H9 (cell line): ENCODE results near the gene SPAG6. TPM values are rescaled to one million over a fixed set of nuclear protein-coding genes. Genes with fewer than 3 reads are reported as not detected.

Experiments
- DNase-seq: peaks from one replicate; pipeline ENCODE4 v3.0.0-alpha.2; 2017
- H2AFZ ChIP-seq: one replicate; pipeline ENCODE4 v1.6.1; 2013; ENCODE audit warnings: mild to moderate bottlenecking, low read length, control low read depth, moderate library complexity
- H2AK5ac ChIP-seq: 2 replicates; pipeline ENCODE4 v1.6.1; 2013; ENCODE audit warnings: low read length, control low read depth, mixed read lengths; ENCODE audit not compliant: insufficient read length
- H2BK120ac ChIP-seq: one replicate; pipeline ENCODE4 v1.6.1; 2013; ENCODE audit warnings: low read depth, mild to moderate bottlenecking, low read length, control low read depth, inconsistent platforms; ENCODE audit not compliant: poor library complexity, severe bottlenecking
- H2BK12ac ChIP-seq: 2 replicates; pipeline ENCODE4 v1.6.1; 2013; ENCODE audit warnings: low read length, control low read depth, mixed read lengths, low read depth; ENCODE audit not compliant: insufficient read length
- H2BK15ac ChIP-seq: 2 replicates; pipeline ENCODE4 v1.6.1; 2013; ENCODE audit warnings: low read depth, low read length, control low read depth
- H2BK20ac ChIP-seq: one replicate; pipeline ENCODE4 v1.6.1; 2013; ENCODE audit warnings: low read depth, mild to moderate bottlenecking, low read length, control low read depth, inconsistent platforms; ENCODE audit not compliant: poor library complexity, severe bottlenecking
- H2BK5ac ChIP-seq: 2 replicates; pipeline ENCODE4 v1.6.1; 2013; ENCODE audit warnings: low read length, control low read depth, mixed read lengths; ENCODE audit not compliant: insufficient read length
- H3K14ac ChIP-seq: 2 replicates; pipeline ENCODE4 v1.6.1; 2013; ENCODE audit warnings: low read length, control low read depth; ENCODE audit not compliant: insufficient read depth
- H3K18ac ChIP-seq: 2 replicates; pipeline ENCODE4 v1.6.1; 2013; ENCODE audit warnings: low read depth, mild to moderate bottlenecking, mixed read lengths, low read length, control low read depth; ENCODE audit not compliant: insufficient read length
- H3K23ac ChIP-seq: 2 replicates; pipeline ENCODE4 v1.6.1; 2013; ENCODE audit warnings: low read length, control low read depth, mixed read lengths, low read depth; ENCODE audit not compliant: insufficient read length
- H3K23me2 ChIP-seq: 2 replicates; pipeline ENCODE4 v1.6.1; 2013; ENCODE audit warnings: low read depth, mild to moderate bottlenecking, mixed read lengths, low read length, control low read depth; ENCODE audit not compliant: insufficient read length, poor library complexity, severe bottlenecking
- H3K27ac ChIP-seq: 2 replicates; pipeline ENCODE4 v1.5.1; 2013; ENCODE audit warnings: low read length, control low read depth, mixed read lengths, low read depth; ENCODE audit not compliant: insufficient read length
- H3K27me3 ChIP-seq: 2 replicates; pipeline ENCODE4 v1.6.1; 2013; ENCODE audit warnings: low read length, control low read depth, inconsistent platforms; ENCODE audit not compliant: insufficient read depth
- H3K4ac ChIP-seq: 2 replicates; pipeline ENCODE4 v1.6.1; 2013; ENCODE audit warnings: low read depth, mild to moderate bottlenecking, control low read depth, inconsistent platforms, low read length, moderate library complexity
- H3K4me1 ChIP-seq: 2 replicates; pipeline ENCODE4 v1.6.1; 2013; ENCODE audit warnings: low read length, control low read depth, inconsistent platforms; ENCODE audit not compliant: insufficient read depth
- H3K4me2 ChIP-seq: 2 replicates; pipeline ENCODE4 v1.6.1; 2013; ENCODE audit warnings: low read length, control low read depth, mixed read lengths; ENCODE audit not compliant: insufficient read length, insufficient read depth
- H3K56ac ChIP-seq: 2 replicates; pipeline ENCODE4 v1.6.1; 2013; ENCODE audit warnings: low read depth, mild to moderate bottlenecking, mixed read lengths, low read length, control low read depth; ENCODE audit not compliant: insufficient read length
- H3K79me1 ChIP-seq: 2 replicates; pipeline ENCODE4 v1.6.1; 2013; ENCODE audit warnings: low read depth, mild to moderate bottlenecking, moderate library complexity, low read length, control low read depth, inconsistent platforms; ENCODE audit not compliant: insufficient read depth, poor library complexity, severe bottlenecking
- H3K79me2 ChIP-seq: 2 replicates; pipeline ENCODE4 v1.6.1; 2013; ENCODE audit warnings: low read length, control low read depth, inconsistent platforms; ENCODE audit not compliant: insufficient read depth
- H3K9ac ChIP-seq: 2 replicates; pipeline ENCODE4 v1.6.1; 2013; ENCODE audit warnings: low read length, control low read depth, mixed read lengths; ENCODE audit not compliant: insufficient read length; ENCODE audit errors: extremely low read depth
- H3K9me3 ChIP-seq: one replicate; pipeline ENCODE4 v1.6.1; 2013; ENCODE audit warnings: low read depth, low read length, inconsistent platforms; ENCODE audit not compliant: control insufficient read depth
- H3T11ph ChIP-seq: one replicate; pipeline ENCODE4 v1.6.1; 2013; ENCODE audit warnings: mild to moderate bottlenecking, low read length, control low read depth, inconsistent platforms
- H4K20me1 ChIP-seq: one replicate; pipeline ENCODE4 v1.6.1; 2013; ENCODE audit not compliant: control insufficient read depth, insufficient read length, insufficient read depth
- H4K5ac ChIP-seq: 2 replicates; pipeline ENCODE4 v1.6.1; 2013; ENCODE audit warnings: low read depth, mild to moderate bottlenecking, mixed read lengths, low read length, control low read depth; ENCODE audit not compliant: insufficient read length
- H4K8ac ChIP-seq: replicated peaks from 2 replicates; pipeline ENCODE4 v1.6.1; 2013; ENCODE audit warnings: low read length, control low read depth, mixed read lengths, low read depth; ENCODE audit not compliant: insufficient read length
- H4K91ac ChIP-seq: 2 replicates; pipeline ENCODE4 v1.6.1; 2013; ENCODE audit warnings: low read depth, mild to moderate bottlenecking, moderate library complexity, mixed read lengths, low read length, control low read depth; ENCODE audit not compliant: insufficient read length
- H3K27ac Mint-ChIP-seq, 3 experiments: 2 replicates in 2 of 3; 3 replicates in 1 of 3; pipeline ENCODE4 v1.8.0; 2020 to 2021; ENCODE audit warnings: mixed read lengths in 3 of 3, mild to moderate bottlenecking in 1 of 3, moderate library complexity in 1 of 3
- H3K27me3 Mint-ChIP-seq: 2 replicates; pipeline ENCODE4 v1.8.0; 2021; ENCODE audit warnings: low read depth, mild to moderate bottlenecking, moderate library complexity, mixed read lengths
- H3K36me3 Mint-ChIP-seq, 3 experiments: 2 replicates in 2 of 3; 3 replicates in 1 of 3; pipeline ENCODE4 v1.8.0; 2020 to 2021; ENCODE audit warnings: low read depth in 3 of 3, mixed read lengths in 3 of 3; ENCODE audit not compliant: insufficient read depth in 1 of 3
- H3K4me1 Mint-ChIP-seq, 2 experiments: 2 replicates each; pipeline ENCODE4 v1.8.0; 2020; ENCODE audit warnings: mixed read lengths in 2 of 2
- H3K4me3 Mint-ChIP-seq, 2 experiments: 2 replicates in 1 of 2; 3 replicates in 1 of 2; pipeline ENCODE4 v1.8.0; 2020 to 2021; ENCODE audit warnings: mild to moderate bottlenecking in 2 of 2, mixed read lengths in 2 of 2, moderate library complexity in 1 of 2
- H3K9me3 Mint-ChIP-seq, 2 experiments: 2 replicates in 1 of 2; 3 replicates in 1 of 2; pipeline ENCODE4 v1.8.0; 2020; ENCODE audit warnings: mild to moderate bottlenecking in 2 of 2, mixed read lengths in 2 of 2, moderate library complexity in 1 of 2
- CTCF ChIP-seq: fragments of 200-600 bp; sonication (generic); conservative IDR thresholded peaks from 3 replicates; pipeline ENCODE4 v1.8.0; 2021; ENCODE audit warnings: antibody characterized with exemption, mild to moderate bottlenecking
- WGBS: extraction: QIAGEN DNeasy Blood & Tissue Kit; methylation state at CpG from one replicate; pipeline ENCODE4 v1.1.7; 2013; ENCODE audit warnings: missing lambda C conversion rate, low lambda C conversion rate, mixed read lengths; ENCODE audit not compliant: insufficient read length; ENCODE audit errors: extremely low coverage; 5-methylcytosine and 5-hydroxymethylcytosine counted together
- total RNA-seq: library from RNA; stranded (reverse); gene quantifications from 2 replicates; pipeline ENCODE4 v1.2.1, GENCODE V29; 2021

The SPAG6 gene
- total RNA-seq, 1 experiment from 2014 or later: 0.24 TPM

GRCh38 chr10:22463255-22463654 lies 118.0 kb downstream of the SPAG6 start:
- no peak overlapping the region for H3T11ph ChIP-seq
- H4K5ac ChIP-seq: no peak overlapping the region
- H2AK5ac ChIP-seq: no peak overlapping the region
- H3K56ac ChIP-seq: no peak overlapping the region
- no peak overlapping the region for H3K23ac ChIP-seq
- no peak overlapping the region for H2BK20ac ChIP-seq
- peaks cover 5 to 18% of the 10 kb centered on the region in 2 experiments for H3K4me1 Mint-ChIP-seq
- TF ChIP-seq CTCF: no peak
- no peak overlapping the region for H2BK120ac ChIP-seq
- H3K9me3 Mint-ChIP-seq: no peaks in the 10 kb centered on the region
- H2BK15ac ChIP-seq: no peak overlapping the region
- no CpG with 5 or more reads among the region's 4 CpGs for WGBS
- H3K4ac ChIP-seq: no peak overlapping the region
- no peak overlapping the region for H3K18ac ChIP-seq
- H3K4me1 ChIP-seq: no peaks in the 10 kb centered on the region
- no peak for DNase-seq
- H4K20me1 ChIP-seq: no peaks in the 10 kb centered on the region
- no peak overlapping the region; the same call in 1 of the 2 replicates for H3K14ac ChIP-seq
- no peak overlapping the region for H2BK5ac ChIP-seq
- H4K8ac ChIP-seq: no peak overlapping the region
- H4K91ac ChIP-seq: no peak overlapping the region
- no peak overlapping the region for H2AFZ ChIP-seq
- no peaks in the 10 kb centered on the region for H3K79me1 ChIP-seq
- no peak overlapping the region for H3K4me3 Mint-ChIP-seq
- H3K23me2 ChIP-seq: no peaks in the 10 kb centered on the region
- H3K27ac Mint-ChIP-seq: 0 out of 7 replicates have a peak overlapping the region, but pooled peaks of 1 of the 3 experiments have one; percentile 10
- peaks cover 2% of the 10 kb centered on the region for H3K27me3 Mint-ChIP-seq
- no peaks in the 10 kb centered on the region for H3K79me2 ChIP-seq
- H3K36me3 Mint-ChIP-seq: no peaks in the 10 kb centered on the region
- H3K27ac ChIP-seq: no peak overlapping the region
- no peak overlapping the region for H2BK12ac ChIP-seq
- no peak overlapping the region for H3K9ac ChIP-seq
- H3K9me3 ChIP-seq: no peaks in the 10 kb centered on the region
- H3K27me3 ChIP-seq: no peaks in the 10 kb centered on the region
- H3K4me2 ChIP-seq: no peak overlapping the region
